Endothelial cell of umbilical vein (primary cell): ENCODE data around the gene ATXN10. TPM values are rescaled to one million over a fixed set of nuclear protein-coding genes. Genes with fewer than 3 reads are reported as not detected.

Source experiments
- BruUV-seq: library from RNA; stranded (reverse); fragments of 400-500 nt; replicated peaks from 2 replicates; lab custom pipeline; 2021; lab: Mats Ljungman, UMichigan
- CTCF ChIA-PET: fragments of 300-600, 350-600 bp; sonication (Branson Sonifier 250); formaldehyde crosslinking; loops from one replicate; lab custom pipeline; 2021; ENCODE audit warnings: antibody characterized with exemption, inconsistent platforms; lab: Charles Lee
- POLR2A ChIA-PET: fragments of 300-600, 350-600 bp; sonication (Branson Sonifier 250); formaldehyde crosslinking; loops from one replicate; lab custom pipeline; 2021; ENCODE audit warnings: antibody characterized with exemption, inconsistent platforms; lab: Charles Lee
- DNase-seq: peaks from one replicate; pipeline ENCODE4 v3.0.0-alpha.2; 2011; ENCODE audit warnings: low read depth, low spot score
- FAIRE-seq: peaks from 2 replicates; lab custom pipeline; 2011; peaks lifted over from hg19 to GRCh38; lab: Jason Lieb, UNC
- H2AFZ ChIP-seq: 2 replicates; pipeline ENCODE4 v1.6.0; 2012; ENCODE audit warnings: low read depth, low read length, control low read depth, inconsistent platforms
- H3K27ac ChIP-seq: 2 replicates; pipeline ENCODE4 v1.5.1; 2011; ENCODE audit warnings: low read depth, mild to moderate bottlenecking, control low read depth, low read length, moderate library complexity; ENCODE audit not compliant: insufficient read depth
- H3K27me3 ChIP-seq, 2 experiments: 2 replicates each; pipeline versions ENCODE4 v1.6.0 to v1.6.1; 2011; ENCODE audit warnings: low read length in 2 of 2, mixed read lengths in 1 of 2; ENCODE audit not compliant: control insufficient read depth in 2 of 2, insufficient read depth in 2 of 2
- H3K36me3 ChIP-seq, 2 experiments: 2 replicates in 1 of 2; 3 replicates in 1 of 2; pipeline ENCODE4 v1.5.1; 2011; ENCODE audit warnings: low read length in 2 of 2, mild to moderate bottlenecking in 1 of 2, moderate library complexity in 1 of 2; ENCODE audit not compliant: control insufficient read depth in 2 of 2, insufficient read depth in 2 of 2; ENCODE audit errors: extremely low read depth in 1 of 2
- H3K4me1 ChIP-seq: 3 replicates; pipeline ENCODE4 v1.5.1; 2011; ENCODE audit warnings: mild to moderate bottlenecking, low read length; ENCODE audit not compliant: control insufficient read depth, insufficient read depth; ENCODE audit errors: extremely low read depth
- H3K4me2 ChIP-seq: 2 replicates; pipeline ENCODE4 v1.6.1; 2011; ENCODE audit warnings: low read length, control low read depth, mixed read lengths; ENCODE audit not compliant: insufficient read depth
- H3K4me3 ChIP-seq, 3 experiments: fragments of 200-600 bp in 1 of 3; sonication (generic), shearing (Covaris generic) in 1 of 3; replicated peaks in 1 of 3; 2 replicates each; pipeline ENCODE4 v1.5.1; 2011 to 2016; ENCODE audit warnings: control low read depth in 3 of 3, low read length in 3 of 3, mild to moderate bottlenecking in 2 of 3, inconsistent platforms in 1 of 3, low read depth in 1 of 3, moderate library complexity in 1 of 3; ENCODE audit not compliant: insufficient read depth in 1 of 3
- H3K79me2 ChIP-seq: 2 replicates; pipeline ENCODE4 v1.6.0; 2012; ENCODE audit warnings: low read length, inconsistent platforms; ENCODE audit not compliant: control insufficient read depth, insufficient read depth
- H3K9ac ChIP-seq: replicated peaks from 2 replicates; pipeline ENCODE3; 2011; ENCODE audit warnings: low read length, control low read depth; ENCODE audit not compliant: insufficient read depth; ENCODE audit errors: extremely low read depth
- H3K9me1 ChIP-seq: replicated peaks from 3 replicates; pipeline ENCODE4 v1.6.0; 2011; ENCODE audit warnings: mild to moderate bottlenecking, low read length; ENCODE audit not compliant: control insufficient read depth, insufficient read depth; ENCODE audit errors: extremely low read depth
- H3K9me3 ChIP-seq: replicated peaks from 2 replicates; pipeline ENCODE4 v1.5.1; 2012; ENCODE audit warnings: low read length, inconsistent platforms; ENCODE audit not compliant: control insufficient read depth, insufficient read depth
- H4K20me1 ChIP-seq: replicated peaks from 2 replicates; pipeline ENCODE3; 2011; ENCODE audit warnings: mild to moderate bottlenecking, low read length; ENCODE audit not compliant: control insufficient read depth, insufficient read depth; ENCODE audit errors: extremely low read depth
- EZH2 ChIP-seq: IDR thresholded peaks from 2 replicates; pipeline ENCODE4 v1.6.1; 2012; ENCODE audit warnings: borderline replicate concordance, low read depth, mild to moderate bottlenecking, moderate library complexity, low read length, inconsistent platforms; ENCODE audit not compliant: severe bottlenecking
- FOS ChIP-seq: IDR thresholded peaks from 2 replicates; pipeline ENCODE4 v1.6.1; 2011; ENCODE audit warnings: mild to moderate bottlenecking, low read length, moderate library complexity, borderline replicate concordance; ENCODE audit not compliant: insufficient read depth
- GATA2 ChIP-seq: IDR thresholded peaks from 2 replicates; pipeline ENCODE4 v1.7.0; 2011; ENCODE audit warnings: low read depth, mild to moderate bottlenecking, moderate library complexity, mixed read lengths, low read length; ENCODE audit not compliant: insufficient read length, insufficient read depth
- JUN ChIP-seq: IDR thresholded peaks from 2 replicates; pipeline ENCODE4 v1.6.1; 2011; ENCODE audit warnings: borderline replicate concordance, low read depth; ENCODE audit not compliant: insufficient read length, insufficient read depth
- MYC ChIP-seq: IDR thresholded peaks from one replicate; pipeline ENCODE4 v1.6.1; 2011; ENCODE audit warnings: mild to moderate bottlenecking, low read depth, low read length
- POLR2A ChIP-seq: IDR thresholded peaks from 2 replicates; pipeline ENCODE4 v1.6.1; 2012; ENCODE audit warnings: low read depth, mild to moderate bottlenecking, control low read depth, low read length
- POLR2AphosphoS5 ChIP-seq: IDR thresholded peaks from 2 replicates; pipeline ENCODE4 v1.6.1; 2012; ENCODE audit warnings: low read depth, mild to moderate bottlenecking, control low read depth, low read length, moderate library complexity; ENCODE audit not compliant: insufficient read depth
- dilution Hi-C: fragments of 300-500 bp; cut with MboI; formaldehyde crosslinking; loops from one replicate; pipeline ENCODE4 v1.15.0; 2019; ENCODE audit warnings: low sequenced_read_pairs; ENCODE audit not compliant: extremely low pct_ligation_motif_present
- intact Hi-C: fragments of 100-400 bp; cut with micrococcal nuclease; formaldehyde crosslinking; loops from one replicate; pipeline ENCODE4 v1.10.0; 2022
- polyA plus RNA-seq, 4 experiments: library from polyadenylated mRNA; depleted of rRNA in 3 of 4; stranded (reverse) in 3 of 4; unstranded in 1 of 4; fragments of >200 nt; gene quantifications; 2 replicates each; pipeline versions ENCODE4 v1.2.1 to v1.2.3, GENCODE V29; 2011 to 2012; ENCODE audit warnings: missing spikeins in 1 of 4
- total RNA-seq: library from RNA; stranded (reverse); gene quantifications from 2 replicates; pipeline ENCODE4 v1.2.3, GENCODE V29; 2021
- TF ChIP-seq, protein P1 (sequence below), 2 donors: IDR thresholded peaks; 1 replicate in 1 of 2; 2 replicates in 1 of 2; pipeline ENCODE4 v1.5.1; 2011; ENCODE audit warnings: low read length in 2 of 2, mild to moderate bottlenecking in 2 of 2, moderate library complexity in 2 of 2, control low read depth in 1 of 2, inconsistent platforms in 1 of 2, low read depth in 1 of 2; ENCODE audit not compliant: insufficient read depth in 1 of 2; ENCODE audit errors: extremely low read depth in 1 of 2
- TF ChIP-seq, protein P2 (sequence below): IDR thresholded peaks from 2 replicates; pipeline ENCODE4 v1.6.1; 2011; ENCODE audit not compliant: insufficient read depth, insufficient read length

The ATXN10 gene
- total and polyA plus RNA-seq, 2 donors (not counting 3 experiments of a cell fraction or from before 2014, with no cell fraction given) = 73.2 to 91.9 TPM

DNA sequence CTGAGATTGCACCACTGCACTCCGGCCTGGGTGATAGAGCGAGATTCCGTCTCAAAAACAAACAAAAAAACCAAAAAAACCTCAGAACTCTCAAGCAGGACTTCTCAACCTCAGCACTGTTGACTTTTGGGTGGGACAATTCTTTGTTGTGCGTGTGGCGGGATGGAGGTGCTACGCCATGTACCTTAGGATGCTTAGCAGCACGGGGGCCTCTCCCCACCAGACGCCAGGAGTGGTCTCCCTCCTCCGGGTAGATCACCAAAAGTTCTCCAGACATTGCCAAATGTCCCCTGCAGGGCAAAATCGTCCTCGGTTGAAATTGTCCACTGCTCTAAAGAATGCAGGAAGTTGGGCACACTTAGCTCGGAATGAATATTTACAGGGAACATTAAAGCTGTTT lies 26.9 kb upstream of the ATXN10 start:
- no peaks in the 10 kb centered on the region for H3K79me2 ChIP-seq
- dilution Hi-C loops (no loop called here), intact Hi-C loops (loop anchor here (1.0 kb wide), 1 partner anchor 221 kb away; no protein-coding TSS in a partner anchor)
- no peak for TF ChIP-seq MYC
- TF ChIP-seq, protein P1, sequence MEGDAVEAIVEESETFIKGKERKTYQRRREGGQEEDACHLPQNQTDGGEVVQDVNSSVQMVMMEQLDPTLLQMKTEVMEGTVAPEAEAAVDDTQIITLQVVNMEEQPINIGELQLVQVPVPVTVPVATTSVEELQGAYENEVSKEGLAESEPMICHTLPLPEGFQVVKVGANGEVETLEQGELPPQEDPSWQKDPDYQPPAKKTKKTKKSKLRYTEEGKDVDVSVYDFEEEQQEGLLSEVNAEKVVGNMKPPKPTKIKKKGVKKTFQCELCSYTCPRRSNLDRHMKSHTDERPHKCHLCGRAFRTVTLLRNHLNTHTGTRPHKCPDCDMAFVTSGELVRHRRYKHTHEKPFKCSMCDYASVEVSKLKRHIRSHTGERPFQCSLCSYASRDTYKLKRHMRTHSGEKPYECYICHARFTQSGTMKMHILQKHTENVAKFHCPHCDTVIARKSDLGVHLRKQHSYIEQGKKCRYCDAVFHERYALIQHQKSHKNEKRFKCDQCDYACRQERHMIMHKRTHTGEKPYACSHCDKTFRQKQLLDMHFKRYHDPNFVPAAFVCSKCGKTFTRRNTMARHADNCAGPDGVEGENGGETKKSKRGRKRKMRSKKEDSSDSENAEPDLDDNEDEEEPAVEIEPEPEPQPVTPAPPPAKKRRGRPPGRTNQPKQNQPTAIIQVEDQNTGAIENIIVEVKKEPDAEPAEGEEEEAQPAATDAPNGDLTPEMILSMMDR (IDR thresholded peaks at IDR 0.05; ENCODE audit: extremely low read depth in 1 of 2, insufficient read depth in 1 of 2, low read depth in 1 of 2, low read length in 2 of 2) = no peak
- TF ChIP-seq POLR2A = no peak
- TF ChIP-seq POLR2AphosphoS5 = no peak
- no peak for TF ChIP-seq EZH2
- TF ChIP-seq, protein P2, sequence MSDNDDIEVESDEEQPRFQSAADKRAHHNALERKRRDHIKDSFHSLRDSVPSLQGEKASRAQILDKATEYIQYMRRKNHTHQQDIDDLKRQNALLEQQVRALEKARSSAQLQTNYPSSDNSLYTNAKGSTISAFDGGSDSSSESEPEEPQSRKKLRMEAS = no peak
- TF ChIP-seq FOS = no peak
- TF ChIP-seq JUN = no peak
- TF ChIP-seq GATA2 = no peak
- BruUV-seq = no TSS peak
- POLR2A ChIA-PET = interaction anchor here (0.7 kb wide), 1 partner anchor 584 kb away, joined by 3 read pairs; no protein-coding TSS in a partner anchor
- no peak overlapping the region for H3K4me3 ChIP-seq
- H3K27me3 ChIP-seq = peaks cover 16 to 18% of the 10 kb centered on the region in 2 experiments
- no peak for DNase-seq
- CTCF ChIA-PET = interaction anchor here (0.8 to 1.9 kb wide), 11 partner anchors 17 to 332 kb away, joined by 3 to 20 read pairs (median 3); partner anchors contain the start of gene ATXN10
- peaks cover under 1% of the 10 kb centered on the region for H3K4me1 ChIP-seq
- no peaks in the 10 kb centered on the region for H3K9me3 ChIP-seq
- no peaks in the 10 kb centered on the region for H4K20me1 ChIP-seq
- H3K9me1 ChIP-seq = no peaks in the 10 kb centered on the region
- H2AFZ ChIP-seq = no peak overlapping the region
- no peak overlapping the region for H3K27ac ChIP-seq
- FAIRE-seq = no peak
- no peak overlapping the region for H3K9ac ChIP-seq
- no peaks in the 10 kb centered on the region for H3K36me3 ChIP-seq
- H3K4me2 ChIP-seq = no peak overlapping the region
